Ascending aorta (tissue), 2 donors: ENCODE measurements around the gene LRP5. TPM values are rescaled to one million over a fixed set of nuclear protein-coding genes. Genes with fewer than 3 reads are reported as not detected.

Source experiments
- DNase-seq, 2 donors: peaks; one replicate each; pipeline ENCODE4 v3.0.0-alpha.2; 2019; ENCODE audit warnings: low spot score in 2 of 2
- H3K27ac ChIP-seq, 2 donors: fragments of 200-600 bp; sonication (generic); one replicate each; pipeline ENCODE4 v1.5.1; 2016 to 2017; ENCODE audit warnings: mild to moderate bottlenecking in 1 of 2
- H3K27me3 ChIP-seq: fragments of 200-600 bp; sonication (generic); one replicate; pipeline ENCODE4 v1.5.1; 2017
- H3K36me3 ChIP-seq, 2 donors: fragments of 200-600 bp; sonication (generic); one replicate each; pipeline ENCODE4 v1.5.1; 2016
- H3K4me1 ChIP-seq, 2 donors: fragments of 200-600 bp; sonication (generic); one replicate each; pipeline ENCODE4 v1.5.1; 2016 to 2017; ENCODE audit warnings: mild to moderate bottlenecking in 1 of 2
- H3K4me3 ChIP-seq, 2 donors: fragments of 200-600 bp; sonication (generic); one replicate each; pipeline ENCODE4 v1.5.1; 2016 to 2017; ENCODE audit warnings: mild to moderate bottlenecking in 1 of 2
- H3K9me3 ChIP-seq, 2 donors: fragments of 200-600 bp; sonication (generic); one replicate each; pipeline ENCODE4 v1.5.1; 2016
- CTCF ChIP-seq, 3 experiments: fragments of 200-600 bp in 2 of 3; fragments of 450-650 bp in 1 of 3; sonication (generic) in 2 of 3; IDR thresholded peaks; one replicate each; pipeline ENCODE4 v1.5.1; 2016 to 2019; ENCODE audit warnings: antibody characterized with exemption in 3 of 3, mild to moderate bottlenecking in 1 of 3, moderate library complexity in 1 of 3
- intact Hi-C: fragments of 100-400 bp; cut with DNase I; formaldehyde crosslinking; loops from one replicate; pipeline ENCODE4 v1.15.1; 2023
- total RNA-seq: library from RNA; depleted of rRNA; stranded (reverse); fragments of >200 nt; gene quantifications from one replicate; pipeline ENCODE4 v1.1.0, GENCODE V29; 2016

Gene LRP5
- total RNA-seq, 1 donor from 2014 or later = 130 TPM

DNA sequence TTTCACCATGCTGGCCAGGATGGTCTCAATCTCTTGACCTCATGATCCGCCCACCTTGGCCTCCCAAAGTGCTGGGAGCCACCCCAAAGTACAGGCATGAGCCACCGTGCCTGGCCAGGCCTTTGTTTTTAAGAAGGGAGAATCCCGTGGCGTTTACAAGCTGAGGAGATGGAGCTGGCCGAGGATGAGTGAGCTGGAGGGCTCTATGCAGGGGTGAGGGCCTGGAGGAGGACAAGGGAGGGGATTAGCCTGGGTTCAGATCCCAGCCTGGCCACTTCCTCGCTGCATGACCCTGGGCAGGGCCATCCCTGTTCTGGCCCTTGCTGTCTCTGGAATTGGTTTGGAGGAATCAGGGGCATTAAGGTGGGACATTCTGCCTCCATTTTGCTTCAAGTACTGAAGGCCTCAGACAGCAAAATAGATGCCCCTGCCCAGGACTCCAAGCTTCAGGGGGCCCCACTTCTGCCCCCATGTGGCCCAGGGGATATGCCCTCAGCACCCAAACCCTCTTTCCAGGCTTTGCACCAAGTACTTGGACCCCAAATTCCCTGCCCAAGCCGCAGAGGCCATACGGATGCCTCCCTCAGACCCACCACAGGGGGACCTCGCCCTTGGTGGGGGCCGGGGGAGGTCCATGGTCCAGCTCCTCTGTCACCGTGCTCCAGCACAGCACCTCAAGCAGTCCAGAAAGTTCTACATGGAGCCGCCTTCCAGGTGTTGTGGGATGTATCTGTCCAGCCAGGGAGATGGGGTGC is 12.1 kb upstream of the LRP5 start:
- no peaks in the 10 kb centered on the region for H3K27me3 ChIP-seq
- no peak overlapping the region for H3K4me3 ChIP-seq
- no peaks in the 10 kb centered on the region for H3K9me3 ChIP-seq
- intact Hi-C loops = no loop called here
- peaks cover 0 to 7% of the 10 kb centered on the region in 2 donors for H3K4me1 ChIP-seq
- no peaks in the 10 kb centered on the region for H3K36me3 ChIP-seq
- no peak for TF ChIP-seq CTCF (IDR thresholded peaks at IDR 0.05)
- no peak for DNase-seq
- H3K27ac ChIP-seq = no peak overlapping the region

DNA sequence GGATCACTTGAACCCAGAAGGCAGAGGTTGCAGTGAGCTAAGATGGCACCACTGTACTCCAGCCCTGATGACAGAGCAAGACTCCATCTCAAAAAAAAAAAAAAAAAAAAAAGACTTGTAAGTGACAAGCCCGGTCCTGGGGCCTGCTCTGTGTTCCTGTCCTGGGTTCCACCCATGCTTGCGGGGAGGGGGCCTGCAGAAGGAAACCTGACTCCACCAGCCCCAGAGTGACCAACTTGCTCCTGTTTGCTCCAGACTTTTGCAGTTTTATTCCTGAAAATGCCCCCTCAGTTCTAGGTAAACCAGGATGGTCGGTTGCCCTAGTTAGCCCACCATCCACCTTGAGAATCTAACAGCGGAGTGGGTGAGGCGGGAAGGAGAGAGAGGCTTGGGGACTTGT is 10.1 kb upstream of the LRP5 start:
- Histone ChIP-seq H3K27ac (no peak overlapping the region), H3K4me3 (no peak overlapping the region), H3K4me1 (peaks cover 0 to 7% of the 10 kb centered on the region in 2 donors), H3K36me3 (no peaks in the 10 kb centered on the region), H3K9me3 (no peaks in the 10 kb centered on the region), H3K27me3 (no peaks in the 10 kb centered on the region)
- intact Hi-C loops = no loop called here
- DNase-seq = no peak
- no peak for TF ChIP-seq CTCF (IDR thresholded peaks at IDR 0.05)

DNA sequence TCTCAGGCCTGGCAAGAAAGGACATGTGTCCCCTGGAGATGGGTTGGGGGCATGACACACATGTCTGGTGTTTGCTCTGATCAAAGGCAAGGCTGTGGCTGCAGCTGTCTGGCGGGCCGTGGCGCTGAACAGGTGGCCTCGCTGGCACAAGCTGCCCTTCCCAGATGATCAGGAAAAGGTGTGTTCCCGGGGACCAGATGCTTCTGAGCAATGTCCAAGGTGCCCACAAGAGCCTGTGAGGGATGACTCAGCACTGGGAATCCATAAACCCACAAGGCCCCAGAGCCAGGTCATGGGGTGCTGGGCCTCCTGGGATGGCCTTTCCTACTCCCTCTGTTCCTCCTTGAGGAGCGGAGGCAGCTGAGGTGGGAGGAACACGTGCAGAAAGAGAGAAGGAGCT is 9.7 kb upstream of the LRP5 start:
- DNase-seq = no peak
- Histone ChIP-seq H3K9me3 (no peaks in the 10 kb centered on the region), H3K36me3 (no peaks in the 10 kb centered on the region), H3K27ac (no peak overlapping the region), H3K27me3 (no peaks in the 10 kb centered on the region), H3K4me1 (peaks cover 0 to 3% of the 10 kb centered on the region in 2 donors), H3K4me3 (no peak overlapping the region)
- TF ChIP-seq CTCF (IDR thresholded peaks at IDR 0.05) = no peak
- intact Hi-C loops = no loop called here

- no peak for DNase-seq
- no peaks in the 10 kb centered on the region for H3K36me3 ChIP-seq
- H3K27ac ChIP-seq = no peak overlapping the region
- TF ChIP-seq CTCF (IDR thresholded peaks at IDR 0.05) = no peak
- peaks cover 0 to under 1% of the 10 kb centered on the region in 2 donors for H3K4me1 ChIP-seq
- intact Hi-C loops = no loop called here
- no peak overlapping the region for H3K4me3 ChIP-seq
- no peaks in the 10 kb centered on the region for H3K9me3 ChIP-seq
- H3K27me3 ChIP-seq = no peaks in the 10 kb centered on the region
These were observed 9.3 kb upstream of the LRP5 start for GRCh38 chr11:68303083-68303482.

GRCh38 chr11:68303982-68304780 is 8.2 kb upstream of the LRP5 start:
- Histone ChIP-seq H3K27ac (no peak overlapping the region), H3K27me3 (no peaks in the 10 kb centered on the region), H3K4me3 (no peak overlapping the region), H3K9me3 (no peaks in the 10 kb centered on the region), H3K36me3 (no peaks in the 10 kb centered on the region), H3K4me1 (no peaks in the 10 kb centered on the region)
- DNase-seq = no peak
- intact Hi-C loops = no loop called here
- no peak for TF ChIP-seq CTCF (IDR thresholded peaks at IDR 0.05)
